ENCODE data around the gene LGALS3. TPM values are rescaled to one million over a fixed set of nuclear protein-coding genes. Genes with fewer than 3 reads are reported as not detected.

LGALS3 gene
- total RNA-seq, 6 experiments from 2014 or later = 3.1 to 21.6 (median 12.3) TPM

- intact Hi-C loops (cut with DNase I) = no loop called here
- ATAC-seq (peak in 2 of 4 donors; percentile 9 to 18), DNase-seq (no peak)
- Histone ChIP-seq H3K4me3 (no peak overlapping the region), H3K4me1 (peaks cover 0 to 12% (median 0%) of the 10 kb centered on the region in 4 donors), H3K36me3 (no peaks in the 10 kb centered on the region), H3K27me3 (no peaks in the 10 kb centered on the region), H3K27ac (no peak overlapping the region), H3K9me3 (no peaks in the 10 kb centered on the region)
- WGBS (ENCODE audit: insufficient coverage, low coverage, low lambda C conversion rate, missing lambda C conversion rate) = 63% methylated on average over 6 of the region's 7 CpGs
- TF ChIP-seq POLR2A (IDR thresholded peaks at IDR 0.05) (no peak), CTCF (IDR thresholded peaks at IDR 0.05) (no peak)
These were observed 2.5 kb downstream of the LGALS3 start for GRCh38 chr14:55131370-55132137.

GRCh38 chr14:55133416-55133815 is 4.4 kb downstream of the LGALS3 start:
- 78% methylated on average over 4 of the region's 4 CpGs for WGBS (ENCODE audit: insufficient coverage, low coverage, low lambda C conversion rate, missing lambda C conversion rate)
- no peak for ATAC-seq
- intact Hi-C loops (cut with DNase I) = no loop called here
- H3K9me3 ChIP-seq = no peaks in the 10 kb centered on the region
- H3K4me1 ChIP-seq = peaks cover 0 to 12% (median 0%) of the 10 kb centered on the region in 4 donors
- no peak overlapping the region for H3K27ac ChIP-seq
- no peaks in the 10 kb centered on the region for H3K36me3 ChIP-seq
- H3K4me3 ChIP-seq = no peak overlapping the region
- TF ChIP-seq CTCF (IDR thresholded peaks at IDR 0.05) (peak in 1 of 4 donors; percentile 15), POLR2A (IDR thresholded peaks at IDR 0.05) (no peak)
- H3K27me3 ChIP-seq = no peaks in the 10 kb centered on the region
- DNase-seq = no peak

GRCh38 chr14:55136241-55136640 is 7.2 kb downstream of the LGALS3 start:
- Histone ChIP-seq H3K9me3 (no peaks in the 10 kb centered on the region), H3K36me3 (no peaks in the 10 kb centered on the region), H3K27ac (no peak overlapping the region), H3K27me3 (no peaks in the 10 kb centered on the region), H3K4me3 (no peak overlapping the region), H3K4me1 (no peaks in the 10 kb centered on the region)
- ATAC-seq = no peak
- 89% methylated on average over 3 of the region's 3 CpGs for WGBS (ENCODE audit: insufficient coverage, low coverage, low lambda C conversion rate, missing lambda C conversion rate)
- no peak for DNase-seq
- intact Hi-C loops (cut with DNase I) = no loop called here
- TF ChIP-seq CTCF (IDR thresholded peaks at IDR 0.05) (no peak), POLR2A (IDR thresholded peaks at IDR 0.05) (no peak)

GRCh38 chr14:55136885-55137786 is 8.1 kb downstream of the LGALS3 start:
- no peaks in the 10 kb centered on the region for H3K36me3 ChIP-seq
- no peak overlapping the region for H3K4me3 ChIP-seq
- no peak overlapping the region for H3K27ac ChIP-seq
- TF ChIP-seq POLR2A (IDR thresholded peaks at IDR 0.05) (no peak), CTCF (IDR thresholded peaks at IDR 0.05) (no peak)
- 87% methylated on average over 10 of the region's 12 CpGs for WGBS (ENCODE audit: insufficient coverage, low coverage, low lambda C conversion rate, missing lambda C conversion rate)
- H3K4me1 ChIP-seq = no peaks in the 10 kb centered on the region
- no peak for DNase-seq
- no peaks in the 10 kb centered on the region for H3K9me3 ChIP-seq
- H3K27me3 ChIP-seq = no peaks in the 10 kb centered on the region
- intact Hi-C loops (cut with DNase I) = no loop called here
- ATAC-seq = peak; percentile 38 to 51 (median 45)
